H1 (cell line): ENCODE measurements around the gene MAPK13. TPM values are rescaled to one million over a fixed set of nuclear protein-coding genes. Genes with fewer than 3 reads are reported as not detected.

Experiments used
- CTCF ChIA-PET: fragments of 300-600 bp; sonication (Branson Sonifier 250); formaldehyde crosslinking; loops from one replicate; lab custom pipeline; 2021; ENCODE audit not compliant: partially characterized antibody; lab: Charles Lee
- POLR2A ChIA-PET: fragments of 300-600 bp; sonication (Branson Sonifier 250); formaldehyde crosslinking; loops from one replicate; lab custom pipeline; 2021; ENCODE audit warnings: inconsistent platforms; ENCODE audit not compliant: partially characterized antibody; lab: Charles Lee
- DNase-seq, 2 experiments: peaks; one replicate each; pipeline versions ENCODE4 v3.0.0 to v3.0.0-alpha.2; 2010 to 2022; ENCODE audit warnings: low spot score in 2 of 2, low read depth in 1 of 2, mixed read lengths in 1 of 2
- FAIRE-seq: peaks from 2 replicates; lab custom pipeline; 2011; peaks lifted over from hg19 to GRCh38; lab: Jason Lieb, UNC
- H2AFZ ChIP-seq: 2 replicates; pipeline ENCODE4 v1.8.1; 2012; ENCODE audit warnings: low read length, inconsistent platforms
- H2AK5ac ChIP-seq: 2 replicates; pipeline ENCODE4 v1.6.1; 2013; ENCODE audit warnings: low read depth, low read length
- H2BK120ac ChIP-seq: replicated peaks from 2 replicates; pipeline ENCODE3; 2013; ENCODE audit warnings: low read depth, low read length, inconsistent platforms
- H2BK12ac ChIP-seq: 2 replicates; pipeline ENCODE4 v1.6.1; 2013; ENCODE audit warnings: low read depth, low read length
- H2BK15ac ChIP-seq: 2 replicates; pipeline ENCODE4 v1.6.1; 2013; ENCODE audit warnings: low read length
- H2BK20ac ChIP-seq: 2 replicates; pipeline ENCODE4 v1.6.1; 2013; ENCODE audit warnings: low read length
- H2BK5ac ChIP-seq: 2 replicates; pipeline ENCODE4 v1.6.1; 2013; ENCODE audit warnings: low read depth, low read length
- H3K14ac ChIP-seq: 2 replicates; pipeline ENCODE4 v1.6.1; 2013; ENCODE audit warnings: inconsistent platforms; ENCODE audit not compliant: insufficient read length
- H3K18ac ChIP-seq: 2 replicates; pipeline ENCODE4 v1.6.1; 2013; ENCODE audit warnings: low read length; ENCODE audit errors: extremely low read depth
- H3K23ac ChIP-seq: 2 replicates; pipeline ENCODE4 v1.6.1; 2013; ENCODE audit warnings: inconsistent platforms; ENCODE audit not compliant: insufficient read length
- H3K23me2 ChIP-seq: 2 replicates; pipeline ENCODE4 v1.6.1; 2013; ENCODE audit warnings: low read depth, low read length
- H3K27ac ChIP-seq: 2 replicates; pipeline ENCODE4 v1.6.1; 2011; ENCODE audit warnings: low read depth, low read length, inconsistent platforms
- H3K27me3 ChIP-seq, 4 experiments: replicated peaks in 1 of 4; 1 replicate in 1 of 4; 2 replicates in 3 of 4; pipeline versions ENCODE4 v1.6.1 to v1.8.1; 2011 to 2013; ENCODE audit warnings: low read length in 3 of 4, mild to moderate bottlenecking in 3 of 4, inconsistent platforms in 2 of 4, mixed read lengths in 2 of 4, moderate library complexity in 1 of 4; ENCODE audit not compliant: control insufficient read depth in 3 of 4, insufficient read depth in 3 of 4; ENCODE audit errors: extremely low read depth in 1 of 4
- H3K36me3 ChIP-seq, 4 experiments: 2 replicates each; pipeline versions ENCODE4 v1.6.1 to v1.8.1; 2011 to 2013; ENCODE audit warnings: mild to moderate bottlenecking in 4 of 4, low read length in 3 of 4, moderate library complexity in 2 of 4, control low read depth in 1 of 4, inconsistent platforms in 1 of 4; ENCODE audit not compliant: insufficient read depth in 4 of 4, control insufficient read depth in 2 of 4
- H3K4ac ChIP-seq: replicated peaks from 2 replicates; pipeline ENCODE3; 2013; ENCODE audit warnings: low read length, low read depth, mixed read lengths, inconsistent platforms; ENCODE audit not compliant: insufficient read length
- H3K4me1 ChIP-seq, 4 experiments: replicated peaks in 1 of 4; 1 replicate in 1 of 4; 2 replicates in 3 of 4; pipeline versions ENCODE4 v1.6.1 to v1.8.1; 2011 to 2013; ENCODE audit warnings: low read length in 3 of 4, inconsistent platforms in 2 of 4, mixed read lengths in 1 of 4; ENCODE audit not compliant: insufficient read depth in 4 of 4, control insufficient read depth in 3 of 4
- H3K4me2 ChIP-seq, 2 experiments: 2 replicates each; pipeline versions ENCODE4 v1.6.1 to v1.8.1; 2011 to 2013; ENCODE audit warnings: low read depth in 2 of 2, low read length in 2 of 2, control low read depth in 1 of 2, inconsistent platforms in 1 of 2, mild to moderate bottlenecking in 1 of 2; ENCODE audit not compliant: insufficient read depth in 1 of 2
- H3K4me3 ChIP-seq, 4 experiments: fragments of 200-600, 300-600 bp in 1 of 4; sonication (generic), shearing (Covaris generic), sonication (Bioruptor Twin) in 1 of 4; 2 replicates each; pipeline versions ENCODE4 v1.5.1 to v1.8.1; 2011 to 2016; ENCODE audit warnings: low read length in 4 of 4, low read depth in 3 of 4, control low read depth in 2 of 4, inconsistent platforms in 2 of 4, mild to moderate bottlenecking in 2 of 4, mixed read lengths in 1 of 4, moderate library complexity in 1 of 4; ENCODE audit not compliant: insufficient read depth in 2 of 4; ENCODE audit errors: extremely low read depth in 1 of 4
- H3K56ac ChIP-seq: replicated peaks from 2 replicates; pipeline ENCODE3; 2013; ENCODE audit warnings: low read depth, mild to moderate bottlenecking, mixed read lengths, low read length, inconsistent platforms; ENCODE audit not compliant: insufficient read length
- H3K79me1 ChIP-seq: 2 replicates; pipeline ENCODE4 v1.6.1; 2013; ENCODE audit warnings: low read depth, low read length, control low read depth
- H3K79me2 ChIP-seq, 2 experiments: 2 replicates each; pipeline versions ENCODE4 v1.6.1 to v1.8.1; 2012 to 2013; ENCODE audit warnings: low read length in 2 of 2, mild to moderate bottlenecking in 2 of 2, inconsistent platforms in 1 of 2; ENCODE audit not compliant: insufficient read depth in 2 of 2, control insufficient read depth in 1 of 2
- H3K9ac ChIP-seq, 4 experiments: replicated peaks in 1 of 4; 1 replicate in 1 of 4; 2 replicates in 3 of 4; pipeline versions ENCODE4 v1.6.1 to v1.8.1; 2011 to 2013; ENCODE audit warnings: low read depth in 3 of 4, low read length in 3 of 4, control low read depth in 2 of 4, mild to moderate bottlenecking in 2 of 4, moderate library complexity in 2 of 4, inconsistent platforms in 1 of 4; ENCODE audit errors: extremely low read depth in 1 of 4
- H3K9me3 ChIP-seq, 2 experiments: 2 replicates each; pipeline versions ENCODE4 v1.6.1 to v1.8.1; 2012 to 2013; ENCODE audit warnings: mild to moderate bottlenecking in 2 of 2, moderate library complexity in 2 of 2, control low read depth in 1 of 2, inconsistent platforms in 1 of 2, low read depth in 1 of 2, low read length in 1 of 2, mixed read lengths in 1 of 2; ENCODE audit not compliant: insufficient read depth in 2 of 2
- H4K20me1 ChIP-seq, 2 experiments: replicated peaks in 1 of 2; 2 replicates each; pipeline versions ENCODE3 to v1.8.1; 2011 to 2013; ENCODE audit warnings: inconsistent platforms in 2 of 2, low read length in 2 of 2, mild to moderate bottlenecking in 1 of 2; ENCODE audit not compliant: insufficient read depth in 2 of 2, control insufficient read depth in 1 of 2
- H4K5ac ChIP-seq: 2 replicates; pipeline ENCODE4 v1.6.1; 2013; ENCODE audit warnings: low read length, low read depth, mixed read lengths, inconsistent platforms; ENCODE audit not compliant: insufficient read length
- H4K8ac ChIP-seq: 2 replicates; pipeline ENCODE4 v1.8.0; 2013; ENCODE audit warnings: mild to moderate bottlenecking, moderate library complexity, low read length, inconsistent platforms; ENCODE audit not compliant: insufficient read depth; ENCODE audit errors: extremely low read depth
- H4K91ac ChIP-seq: replicated peaks from 2 replicates; pipeline ENCODE3; 2013; ENCODE audit warnings: low read length, mixed read lengths, inconsistent platforms; ENCODE audit not compliant: insufficient read length
- YY1 ChIP-seq: IDR thresholded peaks from 2 replicates; pipeline ENCODE4 v1.6.1; 2011; ENCODE audit warnings: low read depth, mild to moderate bottlenecking, low read length
- WGBS, 2 experiments: shearing (Covaris generic) in 1 of 2; methylation state at CpG; one replicate each; pipeline versions ENCODE4 v1.1.6 to v1.1.7; 2013 to 2015; ENCODE audit warnings: low lambda C conversion rate in 2 of 2, mixed read lengths in 2 of 2, inconsistent platforms in 1 of 2, low coverage in 1 of 2, missing lambda C conversion rate in 1 of 2; ENCODE audit not compliant: insufficient replicate concordance in 2 of 2, insufficient coverage in 1 of 2, insufficient read length in 1 of 2; ENCODE audit errors: extremely low coverage in 1 of 2, missing lambda C conversion rate in 1 of 2; 5-methylcytosine and 5-hydroxymethylcytosine counted together
- polyA plus RNA-seq, 7 experiments: library from polyadenylated mRNA; depleted of rRNA in 3 of 7; stranded (reverse) in 5 of 7; unstranded in 2 of 7; fragments of >200 nt in 5 of 7; fragments of 200-250 nt in 2 of 7; gene quantifications; 1 replicate in 5 of 7; 2 replicates in 1 of 7; 4 replicates in 1 of 7; pipeline versions ENCODE4 v1.2.1 to v1.2.3, GENCODE V29; 2011 to 2013; ENCODE audit warnings: missing spikeins in 2 of 7, mixed read lengths in 2 of 7
- total RNA-seq: library from RNA; stranded (reverse); fragmentation: NEBNext Ultra II Directional; extraction: Animal tissue kit (Norgen Biotek cat#: 25700); gene quantifications from 2 replicates; pipeline ENCODE4 v1.2.1, GENCODE V29; 2021
- TF ChIP-seq, protein P1 (sequence below): IDR thresholded peaks from 2 replicates; pipeline ENCODE4 v1.6.1; 2011; ENCODE audit warnings: low read depth, mild to moderate bottlenecking, low read length; ENCODE audit not compliant: insufficient read depth

Gene MAPK13
- total and polyA plus RNA-seq, 2 of the 8 experiments (the other 6 are each of a cell fraction or from before 2014, with no cell fraction given), result 10.1 to 14.1 TPM

DNA sequence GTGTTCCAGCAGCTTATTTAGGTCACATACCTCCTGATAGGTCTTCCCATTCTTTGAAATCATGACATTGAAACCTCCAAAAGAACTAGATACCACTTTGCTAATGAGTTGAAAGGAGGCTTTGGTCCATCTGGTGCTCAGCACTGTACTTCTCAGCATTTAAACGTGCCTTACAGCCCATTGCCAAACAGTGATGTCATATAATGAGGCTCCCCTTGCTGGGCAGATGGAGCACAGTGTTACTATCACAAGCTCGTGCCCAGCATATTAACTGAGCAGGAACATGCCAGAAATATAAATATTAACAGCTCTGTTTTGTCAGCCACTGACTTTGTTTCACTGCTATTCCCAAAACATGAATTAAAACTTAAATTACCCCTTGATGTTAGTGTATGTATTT, 25.5 kb upstream of the MAPK13 start:
- H3K27me3 ChIP-seq, result no peaks in the 10 kb centered on the region
- no peak overlapping the region for H3K9ac ChIP-seq
- DNase-seq, result no peak
- WGBS, 2 experiments, result 93% methylated on average over 2 of the region's 2 CpGs; no CpG with 5 or more reads in 1 of the 2 experiments
- H3K27ac ChIP-seq, result no peak overlapping the region
- peaks cover 4 to 30% (median 14%) of the 10 kb centered on the region in 4 experiments; a peak in 7 of 8 replicates for H3K36me3 ChIP-seq
- H3K23me2 ChIP-seq, result no peaks in the 10 kb centered on the region; the same call in 1 of the 2 replicates
- no peak overlapping the region for H2BK5ac ChIP-seq
- H2BK12ac ChIP-seq, result no peak overlapping the region
- H4K8ac ChIP-seq, result no peak overlapping the region
- no peak overlapping the region for H3K56ac ChIP-seq
- FAIRE-seq, result no peak
- no peak overlapping the region for H3K4me2 ChIP-seq
- H3K79me1 ChIP-seq, result no peaks in the 10 kb centered on the region
- TF ChIP-seq, protein P1, sequence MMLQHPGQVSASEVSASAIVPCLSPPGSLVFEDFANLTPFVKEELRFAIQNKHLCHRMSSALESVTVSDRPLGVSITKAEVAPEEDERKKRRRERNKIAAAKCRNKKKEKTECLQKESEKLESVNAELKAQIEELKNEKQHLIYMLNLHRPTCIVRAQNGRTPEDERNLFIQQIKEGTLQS, result no peak
- TF ChIP-seq YY1, result no peak
- H4K20me1 ChIP-seq, result peaks cover 0 to 4% of the 10 kb centered on the region in 2 experiments
- no peak overlapping the region for H2BK20ac ChIP-seq
- no peaks in the 10 kb centered on the region for H3K79me2 ChIP-seq
- H3K23ac ChIP-seq, result no peak overlapping the region
- CTCF ChIA-PET, result interaction anchor here (0.6 to 3.8 kb wide), 9 partner anchors 10 to 388 kb away, joined by 3 to 35 read pairs (median 3); no protein-coding TSS in a partner anchor
- no peak overlapping the region for H4K5ac ChIP-seq
- H3K18ac ChIP-seq, result no peak overlapping the region
- H4K91ac ChIP-seq, result no peak overlapping the region
- H2AK5ac ChIP-seq, result no peak overlapping the region
- no peak overlapping the region for H2AFZ ChIP-seq
- H3K4me1 ChIP-seq, result no peaks in the 10 kb centered on the region
- H2BK15ac ChIP-seq, result no peak overlapping the region
- no peak overlapping the region for H3K4ac ChIP-seq
- H2BK120ac ChIP-seq, result no peak overlapping the region
- no peak overlapping the region for H3K4me3 ChIP-seq
- H3K9me3 ChIP-seq, result no peaks in the 10 kb centered on the region
- no peak overlapping the region for H3K14ac ChIP-seq
- POLR2A ChIA-PET, result interaction anchor here (0.7 to 1.2 kb wide), 2 partner anchors 10 to 309 kb away, joined by 3 to 4 read pairs; no protein-coding TSS in a partner anchor
